Measurements from ENCODE around the gene AR. TPM values are rescaled to one million over a fixed set of nuclear protein-coding genes. Genes with fewer than 3 reads are reported as not detected.
"Not testable (repeated sequence)": the region's sequence is repeated elsewhere in the genome, so short reads cannot be mapped to it uniquely, and the experiment has no call there.

Gene AR
- total and polyA plus RNA-seq, 2 donors (not counting 1 experiment from before 2014, with no cell fraction given): not detected

DNA sequence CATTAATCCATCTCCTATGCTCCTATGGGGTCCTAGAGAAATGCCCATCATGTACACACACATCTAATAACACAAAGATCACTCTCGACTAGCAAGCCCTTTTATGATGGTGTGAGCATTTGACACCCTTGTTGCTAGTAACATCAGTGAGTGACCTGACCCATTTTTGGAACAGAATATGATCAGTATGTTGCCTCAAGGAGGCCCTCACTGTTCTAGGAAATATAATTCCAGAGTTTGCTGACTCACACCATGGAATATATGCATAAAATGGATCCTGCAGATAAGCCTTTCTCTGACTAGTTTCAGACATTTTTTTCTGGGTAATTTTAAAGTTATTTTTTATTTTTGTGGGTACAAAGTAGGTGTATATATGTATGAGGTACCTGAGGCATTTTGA, 121.8 kb downstream of the AR start:
- no peaks in the 10 kb centered on the region for H3K79me2 ChIP-seq (ENCODE audit: control insufficient read depth, insufficient read depth, low read length)
- ChIA-PET POLR2A (no interaction called here), CTCF (no interaction called here)
- Mint-ChIP-seq H3K4me3 (no peak overlapping the region), H3K27ac (no peak overlapping the region), H3K27me3 (no peaks in the 10 kb centered on the region), H3K9me3 (ENCODE audit: insufficient read depth) (no peaks in the 10 kb centered on the region), H3K4me1 (no peaks in the 10 kb centered on the region)
- H3K36me3 ChIP-seq (replicated peaks in 1 of 2; ENCODE audit: control extremely low read depth in 1 of 2, control insufficient read depth in 1 of 2, extremely low read depth in 1 of 2, insufficient read depth in 2 of 2, low read length in 1 of 2): no peaks in the 10 kb centered on the region
- WGBS (ENCODE audit: insufficient coverage): no CpG with 5 or more reads among the region's 1 CpG
- no peak overlapping the region for H3K9ac ChIP-seq (ENCODE audit: low read length)
- H3K27me3 ChIP-seq (replicated peaks in 1 of 4; ENCODE audit: control extremely low read depth in 1 of 4, control insufficient read depth in 3 of 4, insufficient read depth in 4 of 4, low read length in 3 of 4): no peaks in the 10 kb centered on the region
- no peak for TF ChIP-seq EZH2 (IDR thresholded peaks at IDR 0.05; ENCODE audit: borderline replicate concordance, insufficient read depth, low read depth, low read length, poor library complexity, severe bottlenecking)
- TF ChIP-seq, protein P1, sequence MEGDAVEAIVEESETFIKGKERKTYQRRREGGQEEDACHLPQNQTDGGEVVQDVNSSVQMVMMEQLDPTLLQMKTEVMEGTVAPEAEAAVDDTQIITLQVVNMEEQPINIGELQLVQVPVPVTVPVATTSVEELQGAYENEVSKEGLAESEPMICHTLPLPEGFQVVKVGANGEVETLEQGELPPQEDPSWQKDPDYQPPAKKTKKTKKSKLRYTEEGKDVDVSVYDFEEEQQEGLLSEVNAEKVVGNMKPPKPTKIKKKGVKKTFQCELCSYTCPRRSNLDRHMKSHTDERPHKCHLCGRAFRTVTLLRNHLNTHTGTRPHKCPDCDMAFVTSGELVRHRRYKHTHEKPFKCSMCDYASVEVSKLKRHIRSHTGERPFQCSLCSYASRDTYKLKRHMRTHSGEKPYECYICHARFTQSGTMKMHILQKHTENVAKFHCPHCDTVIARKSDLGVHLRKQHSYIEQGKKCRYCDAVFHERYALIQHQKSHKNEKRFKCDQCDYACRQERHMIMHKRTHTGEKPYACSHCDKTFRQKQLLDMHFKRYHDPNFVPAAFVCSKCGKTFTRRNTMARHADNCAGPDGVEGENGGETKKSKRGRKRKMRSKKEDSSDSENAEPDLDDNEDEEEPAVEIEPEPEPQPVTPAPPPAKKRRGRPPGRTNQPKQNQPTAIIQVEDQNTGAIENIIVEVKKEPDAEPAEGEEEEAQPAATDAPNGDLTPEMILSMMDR (IDR thresholded peaks at IDR 0.05): no peak
- intact Hi-C loops (cut with micrococcal nuclease): no loop called here
- H3K4me1 ChIP-seq (ENCODE audit: control insufficient read depth in 2 of 2, insufficient read depth in 2 of 2, low read length in 2 of 2): no peaks in the 10 kb centered on the region
- DNase-seq (no peak), ATAC-seq (ENCODE audit: low read depth) (no peak)
- peaks cover 0 to 4% (median 0%) of the 10 kb centered on the region in 3 donors for H3K9me3 ChIP-seq (ENCODE audit: control extremely low read depth in 1 of 3, control insufficient read depth in 2 of 3, insufficient read depth in 1 of 3, low read length in 2 of 3)
- H3K27ac ChIP-seq (ENCODE audit: low read length in 2 of 2): no peak overlapping the region
- H4K20me1 ChIP-seq (ENCODE audit: control insufficient read depth, insufficient read depth, low read length, poor library complexity, severe bottlenecking): no peaks in the 10 kb centered on the region
- no peak overlapping the region for H3K4me2 ChIP-seq (replicated peaks; ENCODE audit: low read depth, low read length, poor library complexity, severe bottlenecking)
- H2AFZ ChIP-seq (ENCODE audit: insufficient read depth, low read depth, low read length, poor library complexity, severe bottlenecking): no peak overlapping the region
- H3K4me3 ChIP-seq (ENCODE audit: control extremely low read depth in 1 of 5, extremely low read depth in 1 of 5, insufficient read depth in 1 of 5, low read depth in 2 of 5, low read length in 4 of 5): no peak overlapping the region

DNA sequence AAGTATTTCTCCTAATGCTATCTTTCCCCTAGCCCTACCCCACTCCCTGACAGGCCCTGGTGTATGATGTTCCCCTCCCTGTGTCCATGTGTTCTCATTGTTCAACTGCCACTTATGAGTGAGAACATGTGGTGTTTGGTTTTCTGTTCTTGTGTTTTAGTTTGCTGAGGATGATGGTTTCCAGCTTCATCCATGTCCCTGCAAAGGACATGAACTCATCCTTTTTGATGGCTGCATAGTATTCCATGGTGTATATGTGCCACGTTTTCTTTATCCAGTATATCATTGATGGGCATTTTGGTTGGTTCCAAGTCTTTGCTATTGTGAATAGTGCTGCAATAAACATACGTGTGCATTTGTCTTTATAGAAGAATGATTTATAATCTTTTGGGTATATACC, 126.9 kb downstream of the AR start:
- H3K9me3 Mint-ChIP-seq (ENCODE audit: insufficient read depth); H2AFZ ChIP-seq (ENCODE audit: insufficient read depth, low read depth, low read length, poor library complexity, severe bottlenecking); H3K4me1 ChIP-seq (ENCODE audit: control insufficient read depth in 2 of 2, insufficient read depth in 2 of 2, low read length in 2 of 2); intact Hi-C loops (cut with micrococcal nuclease); H3K4me2 ChIP-seq (replicated peaks; ENCODE audit: low read depth, low read length, poor library complexity, severe bottlenecking); DNase-seq; ATAC-seq (ENCODE audit: low read depth); POLR2A ChIA-PET; H4K20me1 ChIP-seq (ENCODE audit: control insufficient read depth, insufficient read depth, low read length, poor library complexity, severe bottlenecking); H3K4me3 ChIP-seq (ENCODE audit: control extremely low read depth in 1 of 5, extremely low read depth in 1 of 5, insufficient read depth in 1 of 5, low read depth in 2 of 5, low read length in 4 of 5); H3K9ac ChIP-seq (ENCODE audit: low read length); H3K4me3 Mint-ChIP-seq; H3K27me3 ChIP-seq (replicated peaks in 1 of 4; ENCODE audit: control extremely low read depth in 1 of 4, control insufficient read depth in 3 of 4, insufficient read depth in 4 of 4, low read length in 3 of 4); H3K4me1 Mint-ChIP-seq; H3K27me3 Mint-ChIP-seq; H3K27ac Mint-ChIP-seq; H3K9me3 ChIP-seq (ENCODE audit: control extremely low read depth in 1 of 3, control insufficient read depth in 2 of 3, insufficient read depth in 1 of 3, low read length in 2 of 3); H3K79me2 ChIP-seq (ENCODE audit: control insufficient read depth, insufficient read depth, low read length); H3K27ac ChIP-seq (ENCODE audit: low read length in 2 of 2); H3K36me3 ChIP-seq (replicated peaks in 1 of 2; ENCODE audit: control extremely low read depth in 1 of 2, control insufficient read depth in 1 of 2, extremely low read depth in 1 of 2, insufficient read depth in 2 of 2, low read length in 1 of 2); CTCF ChIA-PET: not testable (repeated sequence)
- no CpG with 5 or more reads among the region's 2 CpGs for WGBS (ENCODE audit: insufficient coverage)

Data from B cell (primary cell).